GM18498 (cell line): ENCODE data around the gene MOV10L1.

ENCODE experiments used
- ATAC-seq: cut with Tn5 transposase; IDR thresholded peaks from one replicate; pipeline ENCODE4 v1.9.1; 2021; ENCODE audit warnings: mild to moderate bottlenecking, moderate library complexity; ENCODE audit not compliant: unreplicated experiment

MOV10L1 gene

GRCh38 chr22:50089682-50090411 lies at the start of gene MOV10L1:
Gene MOV10L1, plus strand, starts transcription at chr22:50090006. Its CDS starts 83 bp downstream, at chr22:50090089.
- no peak for ATAC-seq

- ATAC-seq, result no peak
Observed at GRCh38 chr22:50040717-50041116, 49.1 kb upstream of the MOV10L1 start.

DNA sequence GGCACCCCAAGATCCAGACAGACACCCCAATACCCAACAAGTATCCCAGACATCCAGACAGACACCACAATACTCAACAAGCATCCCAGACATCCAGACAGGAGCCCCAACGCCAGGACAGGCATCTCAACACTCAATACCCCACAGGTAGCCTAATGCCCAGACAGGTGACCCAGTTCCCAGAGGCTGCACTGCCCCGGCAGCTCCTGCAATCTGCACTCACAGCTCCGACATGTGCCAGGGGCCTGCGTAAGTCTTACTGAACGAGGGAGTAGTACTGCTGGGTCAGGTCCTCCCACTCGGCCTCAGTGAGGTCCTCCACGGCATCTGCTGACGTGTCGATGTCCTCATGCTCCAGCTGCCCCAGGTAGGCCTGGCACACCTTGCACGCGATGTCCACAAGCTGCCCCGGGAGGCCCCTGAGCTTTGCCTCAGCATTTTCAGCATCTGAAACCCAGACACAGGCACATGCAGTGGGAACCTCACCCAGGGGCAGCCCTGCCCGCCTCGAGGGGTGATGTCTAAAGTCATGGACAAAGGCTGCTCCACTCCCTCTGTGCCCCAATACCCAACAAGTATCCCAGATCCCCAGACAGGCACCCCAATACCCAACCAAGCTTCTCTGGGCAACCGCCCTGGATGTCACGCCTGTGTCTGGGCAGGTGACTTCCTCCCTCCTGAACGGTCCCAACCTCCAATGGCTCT lies 48.3 kb upstream of the MOV10L1 start:
- no peak for ATAC-seq

GRCh38 chr22:50044485-50045118 lies 45.2 kb upstream of the MOV10L1 start:
- no peak for ATAC-seq

GRCh38 chr22:50045211-50046018 lies 44.4 kb upstream of the MOV10L1 start:
- no peak for ATAC-seq

GRCh38 chr22:50046019-50046415 lies 43.8 kb upstream of the MOV10L1 start:
- no peak for ATAC-seq

- ATAC-seq, result no peak
Observed at GRCh38 chr22:50046481-50047245, 43.1 kb upstream of the MOV10L1 start.

- ATAC-seq, result no peak
Observed at GRCh38 chr22:50047346-50047745, 42.5 kb upstream of the MOV10L1 start.

- ATAC-seq, result no peak
Observed at GRCh38 chr22:50048061-50048765, 41.6 kb upstream of the MOV10L1 start.

DNA sequence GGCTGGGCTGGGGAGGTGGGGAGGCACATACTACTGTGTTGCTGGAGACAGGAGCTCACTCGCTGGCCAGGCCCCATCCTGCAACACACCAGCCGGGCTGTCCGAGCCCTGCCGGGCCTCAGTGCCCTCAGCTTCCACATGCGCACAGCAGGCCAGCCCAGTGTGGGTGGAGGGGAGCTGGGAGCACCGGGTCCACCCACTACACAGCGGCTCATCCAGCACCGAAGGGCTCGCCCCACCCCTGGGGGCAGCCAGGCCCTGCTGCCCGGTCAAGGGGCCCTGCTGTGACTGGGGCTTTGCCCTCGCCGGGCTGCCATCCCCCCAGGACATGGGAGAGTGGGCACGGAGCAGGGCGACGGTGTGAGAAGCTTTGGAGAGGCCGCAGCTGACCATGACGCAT lies 41.0 kb upstream of the MOV10L1 start:
- no peak for ATAC-seq

- ATAC-seq, result no peak
Observed at GRCh38 chr22:50049299-50050195, 40.3 kb upstream of the MOV10L1 start.

GRCh38 chr22:50051930-50052329 lies 37.9 kb upstream of the MOV10L1 start:
- ATAC-seq, result no peak

DNA sequence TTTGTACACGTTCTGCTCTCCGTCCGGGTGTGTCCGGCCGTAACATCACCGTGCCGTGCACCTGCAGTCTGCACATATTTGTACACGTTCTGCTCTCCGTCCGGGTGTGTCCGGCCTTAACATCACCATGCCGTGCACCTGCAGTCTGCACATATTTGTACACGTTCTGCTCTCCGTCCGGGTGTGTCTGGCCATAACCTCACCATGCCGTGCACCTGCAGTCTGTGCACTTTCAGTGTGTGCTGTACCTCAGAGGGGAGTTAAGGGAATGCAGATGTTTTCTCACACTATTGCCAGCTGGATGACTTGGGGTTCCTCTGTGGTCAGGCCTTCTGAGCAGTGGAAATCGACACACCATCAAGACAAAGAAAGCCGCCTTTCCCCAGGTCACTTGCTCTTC lies 35.9 kb upstream of the MOV10L1 start:
- ATAC-seq, result no peak

DNA sequence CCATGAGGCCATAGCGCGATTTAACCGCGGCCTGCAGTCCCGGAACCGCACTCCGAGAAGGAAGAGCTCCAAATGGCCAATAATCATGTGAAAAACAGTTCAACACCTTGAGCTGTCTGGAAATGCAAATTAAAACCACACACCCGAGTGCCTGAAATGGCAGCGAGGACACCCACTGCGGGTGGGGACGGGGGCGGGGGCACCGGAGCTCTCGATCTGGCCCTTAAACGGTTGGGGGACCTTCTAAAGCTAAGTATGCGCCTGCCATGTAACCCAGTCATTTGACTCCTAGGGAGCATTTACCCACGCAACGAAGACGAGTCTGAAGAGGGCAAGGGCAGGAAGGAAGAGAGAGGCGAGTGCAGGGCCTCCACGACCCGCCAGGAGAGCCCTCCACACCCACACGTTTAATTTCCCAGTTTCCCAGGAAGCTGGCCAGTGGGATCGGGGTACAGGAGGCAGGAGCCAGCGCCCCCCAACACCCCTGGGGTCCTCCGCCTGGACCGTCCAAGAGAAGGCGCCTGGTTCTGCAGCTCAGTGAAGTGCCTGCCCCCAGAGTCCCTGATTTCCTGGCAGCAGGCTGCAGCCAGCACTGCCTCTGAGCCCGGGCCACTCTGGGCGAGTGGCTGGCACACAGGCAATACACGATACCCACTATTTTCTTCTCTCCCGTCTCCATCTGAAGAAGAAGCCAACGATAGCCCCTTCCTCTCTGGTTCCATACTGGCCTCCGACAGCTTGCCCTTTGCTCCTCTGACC lies 33.4 kb upstream of the MOV10L1 start:
- no peak for ATAC-seq

DNA sequence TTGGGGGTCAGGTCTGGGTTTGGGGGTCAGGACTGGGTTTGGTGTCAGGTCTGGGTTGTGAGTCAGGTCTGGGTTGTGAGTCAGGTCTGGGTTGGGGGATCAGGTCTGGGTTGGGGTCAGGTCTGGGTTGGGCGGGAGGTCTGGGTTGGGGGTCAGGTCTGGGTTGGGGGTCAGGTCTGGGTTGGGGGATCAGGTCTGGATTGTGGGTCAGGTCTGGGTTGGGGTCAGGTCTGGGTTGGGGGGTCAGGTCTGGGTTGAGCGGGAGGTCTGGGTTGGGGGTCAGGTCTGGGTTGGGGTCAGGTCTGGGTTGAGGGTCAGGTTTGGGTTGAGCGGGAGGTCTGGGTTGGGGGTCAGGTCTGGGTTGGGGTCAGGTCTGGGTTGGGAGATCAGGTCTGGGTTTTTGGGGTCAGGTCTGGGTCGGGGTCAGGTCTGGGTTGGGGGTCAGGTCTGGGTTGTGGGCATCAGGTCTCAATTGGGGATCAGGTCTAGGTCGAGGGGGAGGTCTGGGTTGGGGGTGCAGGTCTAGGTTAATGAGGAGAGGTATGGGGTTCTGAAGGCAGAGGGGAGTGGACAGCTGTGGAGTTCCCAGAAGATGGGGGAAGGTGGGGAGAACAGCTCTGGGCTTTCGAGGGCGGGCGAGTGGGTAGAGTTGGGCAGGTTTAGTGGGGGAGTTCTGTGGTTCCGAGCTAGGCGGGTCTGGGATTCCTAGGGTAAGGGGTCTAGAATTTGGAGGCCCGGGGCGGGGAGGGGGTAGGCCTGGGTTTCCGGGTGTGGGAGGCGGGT lies 32.3 kb upstream of the MOV10L1 start:
- no peak for ATAC-seq

GRCh38 chr22:50058061-50058905 lies 31.5 kb upstream of the MOV10L1 start, which contains the start of gene TTLL8:
Gene TTLL8, minus strand, starts transcription at chr22:50058298.
- ATAC-seq, result no peak
